ENCODE data around the gene RTN1. TPM values are rescaled to one million over a fixed set of nuclear protein-coding genes. Genes with fewer than 3 reads are reported as not detected.

RTN1 gene
- total and polyA plus RNA-seq, 7 donors = 1.2 to 25.7 (median 8.0) TPM

DNA sequence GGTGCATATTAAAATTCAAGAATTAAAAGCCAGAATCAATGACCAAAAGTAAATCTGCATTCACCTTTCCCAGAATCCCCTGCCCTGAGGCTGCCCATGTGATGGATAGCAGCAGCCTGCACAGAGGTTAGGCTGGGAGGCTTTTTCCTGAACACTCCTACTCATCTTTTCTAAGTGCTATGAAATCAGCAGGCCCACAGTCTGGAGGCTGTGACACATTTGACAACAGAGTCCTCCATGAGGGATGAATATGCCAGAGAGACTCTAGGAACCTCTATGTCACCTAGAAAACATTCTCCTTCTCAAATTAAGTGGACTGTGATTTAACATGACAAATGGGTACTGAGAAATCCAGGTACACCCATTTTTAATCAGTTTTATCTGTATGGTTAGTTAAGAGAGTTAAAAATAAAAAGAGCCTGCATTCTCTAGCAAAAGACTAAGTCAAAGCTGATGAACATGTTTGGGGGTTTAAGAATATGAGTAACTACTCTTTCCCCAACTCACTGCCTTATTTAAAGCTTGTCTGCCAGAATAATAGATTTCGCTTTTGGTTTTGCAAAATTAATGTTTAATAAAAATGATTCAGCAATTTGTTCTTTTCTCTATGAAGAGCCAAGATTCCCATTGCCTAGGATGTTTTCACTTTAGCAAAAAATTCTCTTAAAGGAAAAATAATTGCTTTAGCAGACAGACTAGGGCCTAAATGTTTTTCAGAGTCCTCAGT lies 115.0 kb downstream of the RTN1 start:
- 85 to 87% methylated on average over 1 of the region's 1 CpG for WGBS, 2 donors
- no peak overlapping the region for H3K4me3 ChIP-seq
- H3K27ac ChIP-seq = no peak overlapping the region
- TF ChIP-seq EP300 (IDR thresholded peaks at IDR 0.05) = no peak
- TF ChIP-seq POLR2A (IDR thresholded peaks at IDR 0.05) = no peak
- TF ChIP-seq, protein P1, sequence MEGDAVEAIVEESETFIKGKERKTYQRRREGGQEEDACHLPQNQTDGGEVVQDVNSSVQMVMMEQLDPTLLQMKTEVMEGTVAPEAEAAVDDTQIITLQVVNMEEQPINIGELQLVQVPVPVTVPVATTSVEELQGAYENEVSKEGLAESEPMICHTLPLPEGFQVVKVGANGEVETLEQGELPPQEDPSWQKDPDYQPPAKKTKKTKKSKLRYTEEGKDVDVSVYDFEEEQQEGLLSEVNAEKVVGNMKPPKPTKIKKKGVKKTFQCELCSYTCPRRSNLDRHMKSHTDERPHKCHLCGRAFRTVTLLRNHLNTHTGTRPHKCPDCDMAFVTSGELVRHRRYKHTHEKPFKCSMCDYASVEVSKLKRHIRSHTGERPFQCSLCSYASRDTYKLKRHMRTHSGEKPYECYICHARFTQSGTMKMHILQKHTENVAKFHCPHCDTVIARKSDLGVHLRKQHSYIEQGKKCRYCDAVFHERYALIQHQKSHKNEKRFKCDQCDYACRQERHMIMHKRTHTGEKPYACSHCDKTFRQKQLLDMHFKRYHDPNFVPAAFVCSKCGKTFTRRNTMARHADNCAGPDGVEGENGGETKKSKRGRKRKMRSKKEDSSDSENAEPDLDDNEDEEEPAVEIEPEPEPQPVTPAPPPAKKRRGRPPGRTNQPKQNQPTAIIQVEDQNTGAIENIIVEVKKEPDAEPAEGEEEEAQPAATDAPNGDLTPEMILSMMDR (IDR thresholded peaks at IDR 0.05) = no peak
- no peak for TF ChIP-seq POLR2AphosphoS5 (IDR thresholded peaks at IDR 0.05)
- no peak for DNase-seq
- no peaks in the 10 kb centered on the region for H3K36me3 ChIP-seq
- no peaks in the 10 kb centered on the region for H3K9me3 ChIP-seq
- no peaks in the 10 kb centered on the region for H3K4me1 ChIP-seq
- intact Hi-C loops (cut with DNase I) = no loop called here
- H3K27me3 ChIP-seq = no peaks in the 10 kb centered on the region

- no peaks in the 10 kb centered on the region for H3K36me3 ChIP-seq
- no peaks in the 10 kb centered on the region for H3K27me3 ChIP-seq
- TF ChIP-seq POLR2A (IDR thresholded peaks at IDR 0.05) = no peak
- no peak for TF ChIP-seq POLR2AphosphoS5 (IDR thresholded peaks at IDR 0.05)
- TF ChIP-seq, protein P1 (IDR thresholded peaks at IDR 0.05) = no peak
- no peak for TF ChIP-seq EP300 (IDR thresholded peaks at IDR 0.05)
- H3K9me3 ChIP-seq = no peaks in the 10 kb centered on the region
- no peak for DNase-seq
- H3K4me1 ChIP-seq = no peaks in the 10 kb centered on the region
- no peak overlapping the region for H3K4me3 ChIP-seq
- no peak overlapping the region for H3K27ac ChIP-seq
- intact Hi-C loops (cut with DNase I) = no loop called here
- 89 to 90% methylated on average over 4 of the region's 4 CpGs for WGBS, 2 donors
These were observed 116.3 kb downstream of the RTN1 start for GRCh38 chr14:59754256-59754655.

DNA sequence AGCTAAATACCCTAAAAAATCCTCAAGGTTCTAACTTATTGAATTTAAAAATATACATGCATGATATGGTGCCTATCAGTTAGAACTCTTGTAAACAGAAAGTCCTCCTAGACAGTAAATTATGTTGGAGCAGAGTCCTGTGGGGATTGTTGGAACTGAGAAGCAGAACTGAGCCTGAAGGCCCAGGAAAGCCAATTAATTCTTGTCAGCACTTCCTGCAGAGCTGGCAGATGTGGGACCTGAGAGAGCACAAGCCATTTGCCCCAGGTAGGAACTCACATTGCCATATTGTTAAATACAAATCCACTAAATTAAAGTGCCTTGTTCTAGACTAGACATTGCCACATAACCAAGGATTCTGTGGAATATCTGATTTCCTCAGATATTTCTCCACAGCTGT lies 117.1 kb downstream of the RTN1 start:
- Histone ChIP-seq H3K27me3 (no peaks in the 10 kb centered on the region), H3K27ac (no peak overlapping the region), H3K9me3 (no peaks in the 10 kb centered on the region), H3K4me3 (no peak overlapping the region), H3K36me3 (no peaks in the 10 kb centered on the region), H3K4me1 (no peaks in the 10 kb centered on the region)
- TF ChIP-seq POLR2AphosphoS5 (IDR thresholded peaks at IDR 0.05) (no peak), POLR2A (IDR thresholded peaks at IDR 0.05) (no peak), EP300 (IDR thresholded peaks at IDR 0.05) (no peak)
- TF ChIP-seq, protein P1 (IDR thresholded peaks at IDR 0.05) = no peak
- intact Hi-C loops (cut with DNase I) = no loop called here
- no peak for DNase-seq

DNA sequence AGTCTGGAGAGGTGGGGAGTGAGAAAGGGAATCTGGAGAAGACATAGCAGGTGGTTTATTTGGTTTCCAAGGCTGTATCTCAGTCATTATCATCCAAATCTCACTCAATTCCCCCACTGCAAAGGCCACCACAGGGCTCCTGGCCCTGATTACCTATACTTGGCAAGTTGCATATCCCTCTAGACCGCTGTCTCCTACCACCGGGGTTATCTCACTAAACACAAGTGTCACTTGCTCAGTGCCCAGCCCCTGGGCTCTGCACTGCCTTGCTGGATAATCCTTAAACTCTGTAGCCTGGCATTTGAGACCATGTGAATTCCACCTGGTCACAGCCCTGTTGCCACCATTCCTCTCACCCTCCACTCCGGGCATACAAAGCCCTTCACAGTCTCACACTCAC lies 119.0 kb downstream of the RTN1 start:
- no peak for DNase-seq
- intact Hi-C loops (cut with DNase I) = no loop called here
- no peaks in the 10 kb centered on the region for H3K4me1 ChIP-seq
- TF ChIP-seq POLR2AphosphoS5 (IDR thresholded peaks at IDR 0.05) = no peak
- TF ChIP-seq POLR2A (IDR thresholded peaks at IDR 0.05) = no peak
- TF ChIP-seq, protein P1 (IDR thresholded peaks at IDR 0.05) = no peak
- no peak for TF ChIP-seq EP300 (IDR thresholded peaks at IDR 0.05)
- no peaks in the 10 kb centered on the region for H3K27me3 ChIP-seq
- no peak overlapping the region for H3K27ac ChIP-seq
- H3K9me3 ChIP-seq = no peaks in the 10 kb centered on the region
- no peak overlapping the region for H3K4me3 ChIP-seq
- WGBS, 2 donors = 94 to 96% methylated on average over 3 of the region's 3 CpGs
- H3K36me3 ChIP-seq = no peaks in the 10 kb centered on the region

- Histone ChIP-seq H3K27ac (no peak overlapping the region), H3K9me3 (peaks cover 0 to 7% (median 3%) of the 10 kb centered on the region in 4 donors), H3K4me1 (no peaks in the 10 kb centered on the region), H3K4me3 (no peak overlapping the region), H3K36me3 (no peaks in the 10 kb centered on the region), H3K27me3 (no peaks in the 10 kb centered on the region)
- DNase-seq = no peak
- TF ChIP-seq EP300 (IDR thresholded peaks at IDR 0.05) = no peak
- TF ChIP-seq, protein P1 (IDR thresholded peaks at IDR 0.05) = no peak
- TF ChIP-seq POLR2A (IDR thresholded peaks at IDR 0.05) = no peak
- TF ChIP-seq POLR2AphosphoS5 (IDR thresholded peaks at IDR 0.05) = no peak
- WGBS, 2 donors = 71 to 77% methylated on average over 3 of the region's 3 CpGs
- intact Hi-C loops (cut with DNase I) = no loop called here
These were observed 130.8 kb downstream of the RTN1 start for GRCh38 chr14:59739794-59740193.

Data from sigmoid colon (tissue), 7 donors.